ENCODE results near the gene CXCR6. TPM values are rescaled to one million over a fixed set of nuclear protein-coding genes. Genes with fewer than 3 reads are reported as not detected.

Gene CXCR6
- total RNA-seq, 1 experiment from 2014 or later = not detected

DNA sequence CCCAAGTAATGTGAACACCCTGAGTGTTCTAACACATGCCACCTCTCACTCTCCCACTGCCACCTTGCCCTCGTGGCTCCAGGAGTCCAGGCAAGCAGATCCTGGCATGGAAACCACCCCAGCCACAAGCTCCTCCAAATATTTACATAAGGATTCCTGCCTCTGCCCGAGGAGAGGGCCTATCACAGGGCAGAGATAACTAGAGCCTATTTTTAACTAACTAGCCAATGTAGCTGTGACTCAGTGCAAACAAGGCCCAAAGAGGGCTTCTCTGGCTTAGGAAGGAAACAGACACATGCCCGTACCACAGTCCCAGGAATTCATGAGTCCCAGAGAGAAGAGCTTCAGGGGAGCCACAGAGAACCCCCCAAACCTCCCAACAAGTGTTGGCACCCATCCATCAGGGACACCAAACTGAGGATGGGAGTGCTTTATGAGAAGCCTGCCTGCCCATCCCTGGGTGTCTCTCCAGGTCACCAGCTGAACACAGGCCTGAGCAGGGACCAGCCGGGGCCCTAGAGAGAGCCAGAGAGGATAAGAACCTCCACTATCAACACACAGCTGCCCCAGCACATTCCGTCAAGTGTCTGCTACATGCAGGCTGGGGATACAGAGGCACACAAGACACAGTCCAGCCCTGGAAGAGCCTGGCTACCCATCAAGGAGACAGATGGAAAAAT is 43.2 kb downstream of the CXCR6 start:
- Histone ChIP-seq H2BK15ac (ENCODE audit: low read depth, low read length) (no peak overlapping the region), H3K23ac (ENCODE audit: insufficient read length, low read depth, low read length) (no peak overlapping the region), H2BK5ac (ENCODE audit: insufficient read length, low read length) (no peak overlapping the region), H3T11ph (ENCODE audit: low read length) (no peak overlapping the region), H3K18ac (ENCODE audit: insufficient read length, low read depth, low read length) (no peak overlapping the region), H3K4me1 (ENCODE audit: insufficient read depth, low read length) (peaks cover 2% of the 10 kb centered on the region; the same call in 1 of the 2 replicates), H4K8ac (replicated peaks; ENCODE audit: insufficient read length, low read depth, low read length) (peak overlapping the region; percentile 26), H2AK5ac (ENCODE audit: insufficient read length, low read length) (no peak overlapping the region), H4K91ac (ENCODE audit: insufficient read length, low read depth, low read length) (no peak overlapping the region), H3K14ac (ENCODE audit: insufficient read depth, low read length) (no peak overlapping the region), H3K79me1 (ENCODE audit: insufficient read depth, low read depth, low read length, poor library complexity, severe bottlenecking) (peaks cover 6% of the 10 kb centered on the region), H3K9me3 (ENCODE audit: control insufficient read depth, low read depth, low read length) (no peaks in the 10 kb centered on the region), H3K4ac (ENCODE audit: low read depth, low read length) (no peak overlapping the region), H3K27ac (ENCODE audit: insufficient read length, low read depth, low read length) (no peak overlapping the region), H3K9ac (ENCODE audit: extremely low read depth, insufficient read length, low read length) (no peak overlapping the region), H2BK20ac (ENCODE audit: low read depth, low read length, poor library complexity, severe bottlenecking) (no peak overlapping the region), H4K20me1 (ENCODE audit: control insufficient read depth, insufficient read depth, insufficient read length) (no peaks in the 10 kb centered on the region), H3K27me3 (ENCODE audit: insufficient read depth, low read length) (no peaks in the 10 kb centered on the region), H2AFZ (ENCODE audit: low read length) (no peak overlapping the region), H2BK120ac (ENCODE audit: low read depth, low read length, poor library complexity, severe bottlenecking) (no peak overlapping the region), H3K79me2 (ENCODE audit: insufficient read depth, low read length) (peaks cover 2% of the 10 kb centered on the region), H4K5ac (ENCODE audit: insufficient read length, low read depth, low read length) (no peak overlapping the region), H3K56ac (ENCODE audit: insufficient read length, low read depth, low read length) (no peak overlapping the region), H2BK12ac (ENCODE audit: insufficient read length, low read depth, low read length) (no peak overlapping the region), H3K23me2 (ENCODE audit: insufficient read length, low read depth, low read length, poor library complexity, severe bottlenecking) (no peaks in the 10 kb centered on the region), H3K4me2 (ENCODE audit: insufficient read depth, insufficient read length, low read length) (no peak overlapping the region)
- no peak for DNase-seq
- H3K4me1 Mint-ChIP-seq = peaks cover 10 to 13% of the 10 kb centered on the region in 2 experiments
- TF ChIP-seq, protein P1, sequence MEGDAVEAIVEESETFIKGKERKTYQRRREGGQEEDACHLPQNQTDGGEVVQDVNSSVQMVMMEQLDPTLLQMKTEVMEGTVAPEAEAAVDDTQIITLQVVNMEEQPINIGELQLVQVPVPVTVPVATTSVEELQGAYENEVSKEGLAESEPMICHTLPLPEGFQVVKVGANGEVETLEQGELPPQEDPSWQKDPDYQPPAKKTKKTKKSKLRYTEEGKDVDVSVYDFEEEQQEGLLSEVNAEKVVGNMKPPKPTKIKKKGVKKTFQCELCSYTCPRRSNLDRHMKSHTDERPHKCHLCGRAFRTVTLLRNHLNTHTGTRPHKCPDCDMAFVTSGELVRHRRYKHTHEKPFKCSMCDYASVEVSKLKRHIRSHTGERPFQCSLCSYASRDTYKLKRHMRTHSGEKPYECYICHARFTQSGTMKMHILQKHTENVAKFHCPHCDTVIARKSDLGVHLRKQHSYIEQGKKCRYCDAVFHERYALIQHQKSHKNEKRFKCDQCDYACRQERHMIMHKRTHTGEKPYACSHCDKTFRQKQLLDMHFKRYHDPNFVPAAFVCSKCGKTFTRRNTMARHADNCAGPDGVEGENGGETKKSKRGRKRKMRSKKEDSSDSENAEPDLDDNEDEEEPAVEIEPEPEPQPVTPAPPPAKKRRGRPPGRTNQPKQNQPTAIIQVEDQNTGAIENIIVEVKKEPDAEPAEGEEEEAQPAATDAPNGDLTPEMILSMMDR (conservative IDR thresholded peaks at IDR 0.05) = no peak
- H3K9me3 Mint-ChIP-seq = no peaks in the 10 kb centered on the region
- H3K4me3 Mint-ChIP-seq = no peak overlapping the region
- WGBS (ENCODE audit: extremely low coverage, insufficient read length, low lambda C conversion rate) = no CpG with 5 or more reads among the region's 5 CpGs
- no peaks in the 10 kb centered on the region for H3K27me3 Mint-ChIP-seq (ENCODE audit: low read depth)
- H3K27ac Mint-ChIP-seq = peak overlapping the region in 2 of 3 experiments; percentile 50 to 90; a peak in 3 of 7 replicates
- H3K36me3 Mint-ChIP-seq (ENCODE audit: insufficient read depth in 1 of 3, low read depth in 3 of 3) = peaks cover 3 to 35% (median 22%) of the 10 kb centered on the region in 3 experiments

Measured in H9 (cell line).